22Rv1 (cell line): ENCODE data around the gene KCNQ1.

Experiments
- CTCF ChIP-seq: fragments of 450-650 bp; IDR thresholded peaks from 2 replicates; pipeline ENCODE4 v1.5.1; 2017; ENCODE audit warnings: mild to moderate bottlenecking
- ZFX ChIP-seq: fragments of 450-650 bp; IDR thresholded peaks from 2 replicates; pipeline ENCODE4 v1.6.1; 2017; ENCODE audit warnings: antibody characterized with exemption, borderline replicate concordance

- no peak for TF ChIP-seq CTCF
- TF ChIP-seq ZFX: no peak
These were observed 120.8 kb downstream of the KCNQ1 start for GRCh38 chr11:2565447-2566222.
